SK-N-SH (cell line): ENCODE results near the gene CCDC57. TPM values are rescaled to one million over a fixed set of nuclear protein-coding genes. Genes with fewer than 3 reads are reported as not detected.

Source experiments
- CTCF ChIA-PET: fragments of 300-600, 350-600 bp; formaldehyde crosslinking; extraction: SDS; loops from one replicate; lab custom pipeline; 2021; lab: Yijun Ruan, JAX
- POLR2A ChIA-PET: fragments of 350-600 bp; sonication (Branson Sonifier 250); formaldehyde crosslinking; extraction: SDS; loops from one replicate; lab custom pipeline; 2020; ENCODE audit warnings: antibody characterized with exemption, inconsistent platforms; lab: Yijun Ruan, JAX
- DNase-seq: peaks from one replicate; pipeline ENCODE4 v3.0.0; 2012
- H2AFZ ChIP-seq: fragments of 200-600 bp; sonication (generic); 2 replicates; pipeline ENCODE4 v1.8.1; 2016; ENCODE audit warnings: antibody characterized with exemption, mild to moderate bottlenecking, low read depth
- H3F3A ChIP-seq: fragments of 200-600 bp; sonication (generic); replicated peaks from 2 replicates; pipeline ENCODE3; 2016; ENCODE audit warnings: antibody characterized with exemption, mild to moderate bottlenecking; ENCODE audit not compliant: insufficient read depth
- H3K27ac ChIP-seq, 2 experiments: fragments of 200-500 bp in 1 of 2; fragments of 200-600 bp in 1 of 2; sonication (Bioruptor generic) in 1 of 2; sonication (generic), shearing (Covaris generic) in 1 of 2; 2 replicates each; pipeline versions ENCODE4 v1.5.1 to v1.6.1; 2014 to 2016; ENCODE audit warnings: low read depth in 2 of 2, inconsistent platforms in 1 of 2, low read length in 1 of 2, mild to moderate bottlenecking in 1 of 2, mixed read lengths in 1 of 2
- H3K27me3 ChIP-seq: fragments of 200-600 bp; sonication (generic), shearing (Covaris generic); 2 replicates; pipeline ENCODE4 v1.6.1; 2016; ENCODE audit warnings: mixed run types; ENCODE audit not compliant: insufficient read depth
- H3K36me3 ChIP-seq, 2 experiments: fragments of 200-500 bp in 1 of 2; fragments of 200-600 bp in 1 of 2; sonication (Bioruptor generic) in 1 of 2; sonication (generic) in 1 of 2; replicated peaks in 1 of 2; 2 replicates each; pipeline versions ENCODE3 to v1.5.1; 2014 to 2016; ENCODE audit warnings: low read length in 1 of 2, mild to moderate bottlenecking in 1 of 2; ENCODE audit not compliant: insufficient read depth in 2 of 2, control insufficient read depth in 1 of 2
- H3K4me1 ChIP-seq, 2 experiments: fragments of 200-500 bp in 1 of 2; fragments of 200-600 bp in 1 of 2; sonication (Bioruptor generic) in 1 of 2; sonication (generic), shearing (Covaris generic) in 1 of 2; 2 replicates each; pipeline versions ENCODE4 v1.5.1 to v1.6.1; 2014 to 2016; ENCODE audit warnings: low read depth in 1 of 2, low read length in 1 of 2, mixed run types in 1 of 2; ENCODE audit not compliant: insufficient read depth in 2 of 2, control insufficient read depth in 1 of 2
- H3K4me2 ChIP-seq: fragments of 200-600 bp; sonication (generic), shearing (Covaris generic); 2 replicates; pipeline ENCODE4 v1.6.1; 2017; ENCODE audit warnings: mixed run types
- H3K4me3 ChIP-seq, 2 experiments: fragments of 200-500 bp in 1 of 2; fragments of 200-600 bp in 1 of 2; sonication (Bioruptor generic) in 1 of 2; sonication (generic), shearing (Covaris generic) in 1 of 2; 2 replicates each; pipeline versions ENCODE4 v1.5.1 to v1.8.1; 2014 to 2016; ENCODE audit warnings: low read depth in 2 of 2, inconsistent platforms in 1 of 2, low read length in 1 of 2, mild to moderate bottlenecking in 1 of 2, mixed read lengths in 1 of 2, moderate library complexity in 1 of 2
- H3K79me2 ChIP-seq: fragments of 200-600 bp; sonication (generic); 2 replicates; pipeline ENCODE4 v1.8.1; 2017; ENCODE audit warnings: mild to moderate bottlenecking; ENCODE audit not compliant: insufficient read depth
- H3K9ac ChIP-seq: fragments of 200-600 bp; sonication (generic); 2 replicates; pipeline ENCODE4 v1.6.1; 2017; ENCODE audit warnings: mixed run types
- H3K9me2 ChIP-seq: fragments of 200-600 bp; sonication (generic); 2 replicates; pipeline ENCODE4 v1.6.1; 2017; ENCODE audit warnings: mixed run types
- H3K9me3 ChIP-seq: fragments of 200-600 bp; sonication (generic); 2 replicates; pipeline ENCODE4 v1.6.1; 2017; ENCODE audit warnings: mixed run types, mild to moderate bottlenecking, moderate library complexity
- H4K20me1 ChIP-seq: fragments of 200-600 bp; sonication (generic); 2 replicates; pipeline ENCODE4 v1.6.1; 2017; ENCODE audit warnings: mild to moderate bottlenecking, mixed run types; ENCODE audit not compliant: insufficient read depth
- CHD2 ChIP-seq: fragments of 150-350 bp; IDR thresholded peaks from 2 replicates; pipeline ENCODE4 v1.6.1; 2018; ENCODE audit warnings: low read length; ENCODE audit not compliant: partially characterized antibody
- CTCF ChIP-seq: fragments of 200-600 bp; sonication (generic); IDR thresholded peaks from 2 replicates; pipeline ENCODE4 v1.6.1; 2017; ENCODE audit warnings: antibody characterized with exemption, mild to moderate bottlenecking, moderate library complexity
- ELF1 ChIP-seq: IDR thresholded peaks from 2 replicates; pipeline ENCODE4 v1.4.0; 2012
- EZH2phosphoT487 ChIP-seq: fragments of 200-600 bp; sonication (generic); IDR thresholded peaks from 2 replicates; pipeline ENCODE4 v1.6.1; 2017; ENCODE audit warnings: low read depth, mixed run types, mild to moderate bottlenecking, antibody characterized with exemption, moderate library complexity, borderline replicate concordance
- GABPA ChIP-seq: IDR thresholded peaks from 2 replicates; pipeline ENCODE4 v1.4.0; 2012; ENCODE audit warnings: low read depth, mild to moderate bottlenecking
- GATA2 ChIP-seq: sonication (generic); formaldehyde crosslinking; IDR thresholded peaks from 2 replicates; pipeline ENCODE4 v1.5.0; 2020; ENCODE audit warnings: mild to moderate bottlenecking, missing genetic modification reagents
- IRF3 ChIP-seq: fragments of 150-350 bp; IDR thresholded peaks from 2 replicates; pipeline ENCODE4 v1.6.1; 2016; ENCODE audit warnings: mild to moderate bottlenecking, low read depth, low read length
- JUND ChIP-seq: IDR thresholded peaks from 2 replicates; pipeline ENCODE4 v1.4.0; 2012
- MAX ChIP-seq: IDR thresholded peaks from 2 replicates; pipeline ENCODE4 v1.4.0; 2012; ENCODE audit warnings: low read depth
- MEF2A ChIP-seq: IDR thresholded peaks from 2 replicates; pipeline ENCODE4 v1.4.0; 2012; ENCODE audit warnings: low read depth, borderline replicate concordance
- RFX5 ChIP-seq: IDR thresholded peaks from 2 replicates; pipeline ENCODE4 v1.6.1; 2012; ENCODE audit warnings: mild to moderate bottlenecking, improper control_type of control experiment, low read length
- SMC3 ChIP-seq: IDR thresholded peaks from 2 replicates; pipeline ENCODE4 v1.6.1; 2012; ENCODE audit warnings: low read depth, low read length, improper control_type of control experiment
- TCF12 ChIP-seq: IDR thresholded peaks from 2 replicates; pipeline ENCODE4 v1.4.0; 2012
- TEAD4 ChIP-seq: IDR thresholded peaks from 2 replicates; pipeline ENCODE4 v1.4.0; 2012; ENCODE audit warnings: mild to moderate bottlenecking, borderline replicate concordance; ENCODE audit not compliant: insufficient read depth
- ZBTB33 ChIP-seq: IDR thresholded peaks from 2 replicates; pipeline ENCODE4 v1.4.0; 2012; ENCODE audit warnings: low read depth, borderline replicate concordance
- WGBS: methylation state at CpG from one replicate; pipeline ENCODE4 v1.1.6; 2017; ENCODE audit warnings: low lambda C conversion rate; 5-methylcytosine and 5-hydroxymethylcytosine counted together
- polyA plus RNA-seq, 3 experiments: library from polyadenylated mRNA; depleted of rRNA; stranded (reverse); fragments of >200 nt; gene quantifications; 2 replicates each; pipeline ENCODE4 v1.2.3, GENCODE V29; 2012

CCDC57 gene
- polyA plus RNA-seq, 1 of the 3 experiments (the other 2 are of a cell fraction), result 68.6 TPM

- H3K79me2 ChIP-seq, result peaks cover 36% of the 10 kb centered on the region
- H3K4me2 ChIP-seq, result peak overlapping the region; percentile 68; the same call in 1 of the 2 replicates
- no peaks in the 10 kb centered on the region for H3K36me3 ChIP-seq
- POLR2A ChIA-PET, result interaction anchor here (1.3 kb wide), 1 partner anchor 19 kb away, joined by 3 read pairs; no protein-coding TSS in a partner anchor
- H3K9ac ChIP-seq, result no peak overlapping the region
- TF ChIP-seq ZBTB33 (no peak), GABPA (no peak)
- H3K27ac ChIP-seq, result peak overlapping the region; percentile 83 to 94
- H3K4me1 ChIP-seq, result peaks cover 34 to 43% of the 10 kb centered on the region in 2 experiments
- H3K9me3 ChIP-seq, result no peaks in the 10 kb centered on the region
- no peak overlapping the region for H2AFZ ChIP-seq
- no peaks in the 10 kb centered on the region for H3K9me2 ChIP-seq
- peaks cover 29% of the 10 kb centered on the region for H3F3A ChIP-seq
- CTCF ChIA-PET, result interaction anchor here (0.6 to 6.4 kb wide), 5 partner anchors 10 to 219 kb away, joined by 3 to 45 read pairs (median 3); no protein-coding TSS in a partner anchor
- H3K27me3 ChIP-seq, result no peaks in the 10 kb centered on the region
- 96% methylated on average over 12 of the region's 12 CpGs for WGBS
- DNase-seq, result peak; percentile 31
- H3K4me3 ChIP-seq, result no peak overlapping the region
- H4K20me1 ChIP-seq, result no peaks in the 10 kb centered on the region
Observed at GRCh38 chr17:82215972-82216300, 3.3 kb upstream of the CCDC57 start.

- H3K9ac ChIP-seq, result no peak overlapping the region
- H3K79me2 ChIP-seq, result peaks cover 39% of the 10 kb centered on the region
- TF ChIP-seq EZH2phosphoT487 (no peak), RFX5 (no peak), MAX (no peak), MEF2A (no peak), SMC3 (no peak), ELF1 (no peak), GATA2 (CRISPR knock-in tag) (no peak), TEAD4 (no peak), JUND (no peak), CTCF (no peak), IRF3 (no peak), CHD2 (no peak), TCF12 (no peak)
- H2AFZ ChIP-seq, result no peak overlapping the region
- no peaks in the 10 kb centered on the region for H3K9me2 ChIP-seq
- DNase-seq, result peak; percentile 87
- ChIA-PET CTCF (interaction anchor here (0.6 to 6.4 kb wide), 6 partner anchors 9 to 218 kb away, joined by 3 to 45 read pairs (median 6); no protein-coding TSS in a partner anchor), POLR2A (interaction anchor here (1.3 kb wide), 1 partner anchor 19 kb away, joined by 3 read pairs; no protein-coding TSS in a partner anchor)
- 92% methylated on average over 23 of the region's 25 CpGs for WGBS
- no peak overlapping the region for H3K4me3 ChIP-seq
- no peaks in the 10 kb centered on the region for H3K27me3 ChIP-seq
- H3F3A ChIP-seq, result peaks cover 29% of the 10 kb centered on the region
- peak overlapping the region; percentile 68; the same call in 1 of the 2 replicates for H3K4me2 ChIP-seq
- H3K36me3 ChIP-seq, result no peaks in the 10 kb centered on the region
- H3K4me1 ChIP-seq, result peaks cover 34 to 43% of the 10 kb centered on the region in 2 experiments
- peak overlapping the region; percentile 83 to 94 for H3K27ac ChIP-seq
- no peaks in the 10 kb centered on the region for H3K9me3 ChIP-seq
- H4K20me1 ChIP-seq, result no peaks in the 10 kb centered on the region
Observed at GRCh38 chr17:82215095-82215971, 2.7 kb upstream of the CCDC57 start.
